Activated naive CD8-positive, alpha-beta T cell treated with anti-CD3 and anti-CD28 coated beads for 36 hours (primary cell): Measurements from ENCODE around the gene A1BG. TPM values are rescaled to one million over a fixed set of nuclear protein-coding genes. Genes with fewer than 3 reads are reported as not detected.

Experiments used
- DNase-seq: peaks from one replicate; pipeline ENCODE4 v3.0.0; 2021
- H3K27ac Mint-ChIP-seq: one replicate; pipeline ENCODE4 v1.8.0; 2022; ENCODE audit warnings: mild to moderate bottlenecking, moderate library complexity, mixed read lengths
- H3K27me3 Mint-ChIP-seq: one replicate; pipeline ENCODE4 v1.8.0; 2022; ENCODE audit warnings: mild to moderate bottlenecking, mixed read lengths
- H3K36me3 Mint-ChIP-seq: one replicate; pipeline ENCODE4 v1.8.0; 2021; ENCODE audit warnings: mild to moderate bottlenecking, mixed read lengths
- H3K4me1 Mint-ChIP-seq: one replicate; pipeline ENCODE4 v1.8.0; 2021; ENCODE audit warnings: mixed read lengths
- H3K4me3 Mint-ChIP-seq: one replicate; pipeline ENCODE4 v1.8.0; 2022; ENCODE audit warnings: mild to moderate bottlenecking, moderate library complexity, mixed read lengths
- H3K9me3 Mint-ChIP-seq: one replicate; pipeline ENCODE4 v1.8.0; 2022; ENCODE audit warnings: mixed read lengths
- total RNA-seq, 2 experiments: library from RNA; stranded (reverse); gene quantifications; one replicate each; pipeline ENCODE4 v1.2.3, GENCODE V29; 2021

A1BG gene
- total RNA-seq, 2 experiments from 2014 or later: 18.7 to 23.2 TPM

DNA sequence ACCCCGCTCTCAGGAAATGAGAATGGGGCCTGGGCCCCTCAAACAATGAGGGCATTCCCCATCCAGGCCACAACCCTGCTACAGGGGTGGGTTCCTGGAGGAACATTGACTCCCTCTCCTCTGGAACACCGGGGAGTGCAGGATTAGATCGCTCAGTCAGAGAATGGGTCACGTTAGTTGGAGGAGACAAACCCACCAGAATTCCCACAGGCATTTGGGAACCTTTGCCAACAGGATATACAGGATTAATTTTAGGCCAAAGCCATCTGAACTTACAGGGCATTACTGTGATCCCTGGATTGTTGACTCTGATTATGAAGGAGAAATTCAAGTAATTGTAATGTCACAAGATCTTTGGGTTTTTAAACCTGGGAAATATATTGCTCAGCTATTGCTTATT is 45.6 kb downstream of the A1BG start:
- Mint-ChIP-seq H3K27ac (peak overlapping the region; percentile 55), H3K36me3 (peaks cover 72% of the 10 kb centered on the region), H3K4me1 (peaks cover 36% of the 10 kb centered on the region), H3K9me3 (peaks cover 2% of the 10 kb centered on the region), H3K4me3 (no peak overlapping the region), H3K27me3 (no peaks in the 10 kb centered on the region)
- no peak for DNase-seq

DNA sequence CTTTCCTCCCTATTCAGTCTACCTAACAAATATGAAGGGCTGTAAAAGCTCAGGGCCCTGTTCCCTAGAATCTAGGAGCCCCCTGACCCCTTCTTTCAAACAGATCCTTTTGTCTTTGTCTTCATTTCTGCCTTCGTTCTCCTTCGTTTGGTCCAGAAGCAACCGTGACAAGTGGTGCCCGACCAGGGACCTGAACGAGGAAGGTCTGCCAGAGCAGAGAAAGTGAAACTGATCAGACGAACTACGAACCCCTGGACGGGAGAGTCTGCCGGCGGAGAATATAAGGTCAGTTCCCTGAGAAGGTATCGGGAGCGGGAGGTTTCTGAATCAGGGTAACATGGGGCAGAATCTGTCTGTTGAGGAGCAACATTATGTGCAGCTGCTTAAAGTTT is 47.4 kb downstream of the A1BG start:
- DNase-seq: no peak
- Mint-ChIP-seq H3K9me3 (peaks cover 3% of the 10 kb centered on the region), H3K4me3 (peak overlapping the region; percentile 98), H3K27ac (peak overlapping the region; percentile 97), H3K27me3 (no peaks in the 10 kb centered on the region), H3K4me1 (peaks cover 36% of the 10 kb centered on the region), H3K36me3 (peaks cover 70% of the 10 kb centered on the region)

DNA sequence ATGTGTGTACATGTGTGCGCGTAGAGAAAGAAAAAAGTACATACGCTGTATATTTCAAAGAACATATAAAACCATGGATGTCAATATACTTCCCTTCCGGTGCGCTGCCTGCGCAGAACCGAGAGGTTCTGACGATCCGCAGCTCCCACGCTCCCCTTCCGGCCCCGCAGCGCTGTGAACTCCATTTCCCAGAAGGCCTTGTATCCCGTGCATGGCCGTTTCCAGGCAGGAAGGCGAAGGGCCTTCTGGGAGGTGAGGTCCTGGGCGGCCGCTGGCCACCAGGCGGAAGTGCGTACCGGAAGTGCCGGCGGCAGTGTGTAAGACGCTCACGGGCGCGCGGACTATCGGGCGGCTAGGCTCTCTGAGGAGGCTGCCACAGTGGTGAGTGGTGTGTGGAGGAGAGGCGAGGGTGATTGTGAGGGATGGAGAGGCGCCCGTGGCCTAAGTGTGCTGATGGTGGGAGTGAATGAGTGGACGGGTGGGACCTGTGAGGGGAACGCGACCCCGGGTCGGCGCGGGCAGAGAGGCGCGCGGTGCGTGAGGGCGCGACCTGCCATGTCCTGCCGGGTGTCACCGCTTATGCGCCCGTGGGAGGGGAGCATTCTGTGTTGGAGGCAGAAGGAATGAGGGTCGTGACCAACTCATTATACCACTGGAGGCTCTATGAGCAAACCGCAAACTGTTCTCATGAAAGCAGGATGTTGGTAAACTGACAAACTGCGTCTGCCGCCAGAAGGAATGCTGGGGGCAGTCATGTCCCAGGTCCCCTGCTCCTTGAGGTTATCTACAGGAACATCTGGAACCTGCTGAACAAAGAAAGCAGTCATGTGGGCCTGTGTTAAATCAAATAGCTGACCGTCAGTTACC is 48.0 kb downstream of the A1BG start, which contains the start of gene ERVK3-1:
Gene ERVK3-1 (plus strand): TSS at position 313 of the 867 bp plus-strand sequence. CDS start 6,792 bp downstream, outside the sequence.
- H3K36me3 Mint-ChIP-seq: peaks cover 70% of the 10 kb centered on the region
- peak within 1 kb of the TSS; percentile 98 for H3K4me3 Mint-ChIP-seq
- DNase-seq: peak; percentile 96
- no peaks in the 10 kb centered on the region for H3K27me3 Mint-ChIP-seq
- H3K4me1 Mint-ChIP-seq: peaks cover 36% of the 10 kb centered on the region
- H3K27ac Mint-ChIP-seq: peak within 1 kb of the TSS; percentile 97
- peaks cover 5% of the 10 kb centered on the region for H3K9me3 Mint-ChIP-seq

DNA sequence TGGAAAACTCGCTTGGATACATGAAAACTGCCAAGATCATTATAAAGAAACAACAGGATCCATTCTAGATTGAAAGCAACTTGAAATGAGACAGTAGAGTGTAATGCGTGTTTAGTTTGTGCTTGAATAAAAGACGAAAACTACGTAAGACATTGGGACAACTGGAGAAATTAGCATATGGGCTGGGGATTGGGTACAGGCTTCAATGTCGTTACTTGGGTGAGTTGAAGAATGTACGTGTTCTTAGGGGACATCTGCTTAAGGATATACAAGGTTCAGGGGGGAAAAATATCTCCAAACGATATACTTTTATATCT is 48.6 kb downstream of the A1BG start:
- H3K4me3 Mint-ChIP-seq: peak overlapping the region; percentile 98
- H3K27me3 Mint-ChIP-seq: no peaks in the 10 kb centered on the region
- H3K9me3 Mint-ChIP-seq: peaks cover 5% of the 10 kb centered on the region
- H3K4me1 Mint-ChIP-seq: peaks cover 36% of the 10 kb centered on the region
- DNase-seq: no peak
- peaks cover 73% of the 10 kb centered on the region for H3K36me3 Mint-ChIP-seq
- peak overlapping the region; percentile 97 for H3K27ac Mint-ChIP-seq

DNA sequence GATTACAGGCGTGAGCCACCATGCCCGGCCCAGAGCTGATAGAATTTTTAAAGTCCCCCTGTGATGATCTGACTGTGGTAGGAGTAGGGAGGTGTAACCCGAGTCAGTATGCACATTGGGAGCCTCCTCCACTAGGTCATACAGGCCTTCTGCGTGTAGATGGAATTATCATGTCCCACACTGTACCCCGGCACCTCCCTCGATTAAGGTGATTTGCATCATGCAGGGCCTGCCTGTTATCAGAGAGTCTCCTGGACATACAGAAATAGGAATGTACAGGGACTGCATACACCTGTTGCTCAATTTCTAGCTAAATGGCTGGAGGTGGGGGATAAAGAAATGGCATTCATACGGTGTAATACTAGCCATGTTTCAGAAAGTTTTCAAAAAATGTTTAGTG is 49.0 kb downstream of the A1BG start:
- no peak for DNase-seq
- Mint-ChIP-seq H3K9me3 (peaks cover 5% of the 10 kb centered on the region), H3K4me1 (peaks cover 35% of the 10 kb centered on the region), H3K27ac (peak overlapping the region; percentile 97), H3K4me3 (peak overlapping the region; percentile 98), H3K27me3 (no peaks in the 10 kb centered on the region), H3K36me3 (peaks cover 71% of the 10 kb centered on the region)

DNA sequence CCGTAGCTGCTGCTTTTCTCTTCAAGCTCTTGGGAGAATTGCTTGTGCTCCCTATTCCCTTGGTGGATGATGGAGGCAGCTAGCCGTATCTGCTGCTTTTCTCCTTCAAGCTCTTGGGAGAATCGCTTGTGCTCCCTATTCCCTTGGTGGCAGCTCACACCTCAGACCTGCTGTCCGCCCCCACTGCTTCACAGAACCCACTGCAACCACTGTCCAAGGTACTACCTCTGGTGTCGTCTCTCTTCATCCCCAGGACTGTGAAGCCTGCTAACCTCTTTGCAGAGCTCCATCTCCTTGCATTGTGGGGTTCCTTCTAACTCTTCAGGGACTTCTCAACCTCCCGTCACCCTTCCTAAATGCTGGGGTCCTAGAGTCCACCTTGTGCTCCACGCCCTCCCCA is 52.7 kb downstream of the A1BG start:
- H3K9me3 Mint-ChIP-seq: peaks cover 5% of the 10 kb centered on the region
- H3K27ac Mint-ChIP-seq: no peak overlapping the region
- H3K4me1 Mint-ChIP-seq: peaks cover 5% of the 10 kb centered on the region
- no peak for DNase-seq
- no peak overlapping the region for H3K4me3 Mint-ChIP-seq
- peaks cover 71% of the 10 kb centered on the region for H3K36me3 Mint-ChIP-seq
- no peaks in the 10 kb centered on the region for H3K27me3 Mint-ChIP-seq

DNA sequence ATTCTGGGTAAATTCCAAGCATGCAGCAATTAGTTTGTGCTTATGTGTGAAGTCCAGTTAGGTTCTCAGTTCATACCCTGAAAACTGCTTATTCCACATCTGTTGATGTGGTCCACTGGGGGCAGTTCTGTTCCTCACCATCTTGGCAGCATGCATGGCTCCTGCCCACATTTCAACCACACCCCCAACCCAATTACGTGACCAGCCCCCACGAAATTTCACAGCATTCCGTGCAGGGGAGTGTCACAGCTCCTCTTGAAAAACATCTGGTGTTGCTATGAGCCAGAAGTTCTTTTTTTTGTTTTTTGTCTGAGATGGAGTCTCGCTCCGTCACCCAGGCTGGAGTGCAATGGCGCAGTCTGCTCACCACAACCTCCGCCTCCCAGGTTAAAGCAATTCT is 57.2 kb downstream of the A1BG start:
- Mint-ChIP-seq H3K4me1 (no peaks in the 10 kb centered on the region), H3K9me3 (peaks cover 29% of the 10 kb centered on the region), H3K4me3 (no peak overlapping the region), H3K36me3 (peaks cover 88% of the 10 kb centered on the region), H3K27ac (no peak overlapping the region), H3K27me3 (no peaks in the 10 kb centered on the region)
- no peak for DNase-seq

Other genes with a start within 250 kb of the A1BG start
- gene ZNF329, start 202.7 kb downstream of the A1BG start, total RNA-seq: 1 to 10 TPM; 6.8 to 8.1 TPM
- 10 to 100 TPM; 27.0 to 30.5 TPM for gene ZNF274, start 170.4 kb downstream of the A1BG start, total RNA-seq
- gene ZNF544, start 124.6 kb downstream of the A1BG start, total RNA-seq: 10 to 100 TPM; 46.0 to 51.6 TPM
- 1 to 10 TPM; 4.1 to 4.3 TPM for gene ZNF8, start 74.5 kb downstream of the A1BG start, total RNA-seq
- 10 to 100 TPM; 79.5 to 82.7 TPM for gene ERVK3-1, start 48.1 kb downstream of the A1BG start, total RNA-seq
- gene ZSCAN22, start 26.5 kb downstream of the A1BG start, total RNA-seq: 1 to 10 TPM; 2.8 to 3.2 TPM
- 1 to 10 TPM; 1.5 to 1.7 TPM for gene ZNF497, start 9.3 kb upstream of the A1BG start, total RNA-seq
- gene ZNF837, start 27.5 kb upstream of the A1BG start, total RNA-seq: 1 to 10 TPM; 2.0 to 2.1 TPM
- 1,000 to 10,000 TPM; 1,717 to 1,777 TPM for gene RPS5, start 33.8 kb upstream of the A1BG start, total RNA-seq
- gene RNF225, start 42.2 kb upstream of the A1BG start, total RNA-seq: 1 to 10 TPM in 1 of 2 experiments, under 1 TPM in 1; 0.82 to 1.6 TPM
- 10 to 100 TPM; 15.1 to 17.2 TPM for gene ZNF584, start 55.2 kb upstream of the A1BG start, total RNA-seq
- gene ZNF132, start 86.7 kb upstream of the A1BG start, total RNA-seq: 1 to 10 TPM; 4.3 TPM
- 10 to 100 TPM in 1 of 2 experiments, 1 to 10 TPM in 1; 9.4 to 10.1 TPM for gene ZNF324B, start 98.1 kb upstream of the A1BG start, total RNA-seq
- 10 to 100 TPM; 12.8 to 13.7 TPM for gene ZNF324, start 113.6 kb upstream of the A1BG start, total RNA-seq
- 1 to 10 TPM; 4.2 to 5.3 TPM for gene ZNF446, start 122.9 kb upstream of the A1BG start, total RNA-seq
- 10 to 100 TPM; 23.4 to 28.0 TPM for gene SLC27A5, start 158.5 kb upstream of the A1BG start, total RNA-seq
- gene ZBTB45, start 166.3 kb upstream of the A1BG start, total RNA-seq: 10 to 100 TPM; 11.1 to 11.8 TPM
- gene TRIM28, start 190.6 kb upstream of the A1BG start, total RNA-seq: 100 to 1,000 TPM; 671 to 701 TPM
- 10 to 100 TPM; 76.9 to 79.2 TPM for gene CHMP2A, start 201.6 kb upstream of the A1BG start, total RNA-seq
- 100 to 1,000 TPM; 154 to 162 TPM for gene UBE2M, start 205.1 kb upstream of the A1BG start, total RNA-seq
- gene MZF1, start 219.8 kb upstream of the A1BG start, total RNA-seq: 10 to 100 TPM in 1 of 2 experiments, 1 to 10 TPM in 1; 10.0 to 10.2 TPM